Measurements from ENCODE around the gene CACNG7. TPM values are rescaled to one million over a fixed set of nuclear protein-coding genes. Genes with fewer than 3 reads are reported as not detected.
"Not testable (repeated sequence)": the region's sequence is repeated elsewhere in the genome, so short reads cannot be mapped to it uniquely, and the experiment has no call there.

Gene CACNG7
- total RNA-seq, 2 experiments from 2014 or later, result not detected

GRCh38 chr19:53915000-53915399, 5.9 kb downstream of the CACNG7 start:
- no peaks in the 10 kb centered on the region for H3K9me3 Mint-ChIP-seq
- H3K36me3 Mint-ChIP-seq (ENCODE audit: low read depth), result no peaks in the 10 kb centered on the region
- H3K27ac Mint-ChIP-seq, result no peak overlapping the region
- DNase-seq, result no peak
- H3K4me1 Mint-ChIP-seq, result no peaks in the 10 kb centered on the region
- H3K4me3 Mint-ChIP-seq, result no peak overlapping the region
- CTCF ChIA-PET, result no interaction called here
- H3K27me3 Mint-ChIP-seq, result peaks cover 21% of the 10 kb centered on the region
- POLR2A ChIA-PET, result no interaction called here

GRCh38 chr19:53916004-53916403, 6.9 kb downstream of the CACNG7 start:
- H3K9me3 Mint-ChIP-seq, result no peaks in the 10 kb centered on the region
- peaks cover 13% of the 10 kb centered on the region for H3K27me3 Mint-ChIP-seq
- H3K36me3 Mint-ChIP-seq (ENCODE audit: low read depth), result no peaks in the 10 kb centered on the region
- no peak overlapping the region for H3K27ac Mint-ChIP-seq
- POLR2A ChIA-PET, result no interaction called here
- no peak for DNase-seq
- CTCF ChIA-PET, result no interaction called here
- no peaks in the 10 kb centered on the region for H3K4me1 Mint-ChIP-seq
- H3K4me3 Mint-ChIP-seq, result no peak overlapping the region

GRCh38 chr19:53917356-53917755, 8.3 kb downstream of the CACNG7 start:
- no peak overlapping the region for H3K27ac Mint-ChIP-seq
- H3K27me3 Mint-ChIP-seq, result peaks cover 4% of the 10 kb centered on the region
- no peaks in the 10 kb centered on the region for H3K4me1 Mint-ChIP-seq
- POLR2A ChIA-PET, result no interaction called here
- no peak for DNase-seq
- H3K9me3 Mint-ChIP-seq, result no peaks in the 10 kb centered on the region
- H3K36me3 Mint-ChIP-seq (ENCODE audit: low read depth), result no peaks in the 10 kb centered on the region
- H3K4me3 Mint-ChIP-seq, result no peak overlapping the region
- CTCF ChIA-PET, result no interaction called here

GRCh38 chr19:53927739-53928138, 18.7 kb downstream of the CACNG7 start:
- no peak overlapping the region for H3K4me3 Mint-ChIP-seq
- H3K27me3 Mint-ChIP-seq, result no peaks in the 10 kb centered on the region
- H3K9me3 Mint-ChIP-seq, result peaks cover 2% of the 10 kb centered on the region
- no peaks in the 10 kb centered on the region for H3K36me3 Mint-ChIP-seq (ENCODE audit: low read depth)
- peak; percentile 61 for DNase-seq
- H3K27ac Mint-ChIP-seq, result no peak overlapping the region
- CTCF ChIA-PET, result no interaction called here
- no peaks in the 10 kb centered on the region for H3K4me1 Mint-ChIP-seq
- POLR2A ChIA-PET, result no interaction called here

- no peaks in the 10 kb centered on the region for H3K4me1 Mint-ChIP-seq
- peaks cover under 1% of the 10 kb centered on the region for H3K27me3 Mint-ChIP-seq
- CTCF ChIA-PET, result no interaction called here
Observed at GRCh38 chr19:53936029-53936428, 27.0 kb downstream of the CACNG7 start.

GRCh38 chr19:53942001-53942786, 33.1 kb downstream of the CACNG7 start:
- DNase-seq, result no peak
- CTCF ChIA-PET, result interaction anchor here (0.6 kb wide), 1 partner anchor 1790 kb away, joined by 3 read pairs; no protein-coding TSS in a partner anchor
- Mint-ChIP-seq H3K9me3 (no peaks in the 10 kb centered on the region), H3K36me3 (ENCODE audit: low read depth) (no peaks in the 10 kb centered on the region), H3K4me1 (no peaks in the 10 kb centered on the region), H3K4me3 (no peak overlapping the region), H3K27ac (no peak overlapping the region), H3K27me3 (peaks cover 27% of the 10 kb centered on the region)
- POLR2A ChIA-PET, result no interaction called here

More at GRCh38 chr19:53936029-53936428, 27.0 kb downstream of the CACNG7 start:
- Mint-ChIP-seq H3K36me3 (ENCODE audit: low read depth) (no peaks in the 10 kb centered on the region), H3K4me3 (no peak overlapping the region), H3K9me3 (no peaks in the 10 kb centered on the region), H3K27ac (no peak overlapping the region)
- POLR2A ChIA-PET, result no interaction called here
- DNase-seq, result no peak

GRCh38 chr19:53944416-53944815, 35.3 kb downstream of the CACNG7 start:
- no peaks in the 10 kb centered on the region for H3K9me3 Mint-ChIP-seq
- H3K27me3 Mint-ChIP-seq, result peaks cover 27% of the 10 kb centered on the region
- H3K27ac Mint-ChIP-seq, result no peak overlapping the region
- H3K4me3 Mint-ChIP-seq, result no peak overlapping the region
- no peaks in the 10 kb centered on the region for H3K4me1 Mint-ChIP-seq
- ChIA-PET POLR2A (no interaction called here), CTCF (no interaction called here)
- H3K36me3 Mint-ChIP-seq (ENCODE audit: low read depth), result no peaks in the 10 kb centered on the region
- no peak for DNase-seq

GRCh38 chr19:53944933-53945332, 35.9 kb downstream of the CACNG7 start:
- ChIA-PET POLR2A (no interaction called here), CTCF (interaction anchor here (0.6 kb wide), 1 partner anchor 1110 kb away, joined by 3 read pairs; no protein-coding TSS in a partner anchor)
- no peaks in the 10 kb centered on the region for H3K9me3 Mint-ChIP-seq
- H3K27me3 Mint-ChIP-seq, result peaks cover 27% of the 10 kb centered on the region
- H3K4me1 Mint-ChIP-seq, result no peaks in the 10 kb centered on the region
- H3K4me3 Mint-ChIP-seq, result no peak overlapping the region
- no peaks in the 10 kb centered on the region for H3K36me3 Mint-ChIP-seq (ENCODE audit: low read depth)
- H3K27ac Mint-ChIP-seq, result no peak overlapping the region
- DNase-seq, result no peak

GRCh38 chr19:53945441-53945840, 36.4 kb downstream of the CACNG7 start:
- ChIA-PET CTCF (interaction anchor here (0.6 kb wide), 1 partner anchor 1109 kb away, joined by 3 read pairs; no protein-coding TSS in a partner anchor), POLR2A (no interaction called here)
- Mint-ChIP-seq H3K27ac (no peak overlapping the region), H3K27me3 (peaks cover 27% of the 10 kb centered on the region), H3K36me3 (ENCODE audit: low read depth) (no peaks in the 10 kb centered on the region), H3K4me3 (no peak overlapping the region), H3K9me3 (no peaks in the 10 kb centered on the region), H3K4me1 (no peaks in the 10 kb centered on the region)
- no peak for DNase-seq

GRCh38 chr19:53945998-53946397, 36.9 kb downstream of the CACNG7 start:
- ChIA-PET POLR2A (no interaction called here), CTCF (no interaction called here)
- Mint-ChIP-seq H3K9me3 (no peaks in the 10 kb centered on the region), H3K4me3 (no peak overlapping the region), H3K4me1 (no peaks in the 10 kb centered on the region), H3K36me3 (ENCODE audit: low read depth) (no peaks in the 10 kb centered on the region), H3K27ac (no peak overlapping the region), H3K27me3 (peaks cover 27% of the 10 kb centered on the region)
- DNase-seq, result no peak

GRCh38 chr19:53947624-53948023, 38.5 kb downstream of the CACNG7 start:
- Mint-ChIP-seq H3K9me3 (no peaks in the 10 kb centered on the region), H3K27me3 (peaks cover 14% of the 10 kb centered on the region), H3K4me3 (no peak overlapping the region), H3K27ac (no peak overlapping the region), H3K36me3 (ENCODE audit: low read depth) (no peaks in the 10 kb centered on the region), H3K4me1 (no peaks in the 10 kb centered on the region)
- ChIA-PET POLR2A (no interaction called here), CTCF (interaction anchor here (0.7 kb wide), 1 partner anchor 1716 kb away, joined by 3 read pairs; no protein-coding TSS in a partner anchor)
- DNase-seq, result no peak

- H3K36me3 Mint-ChIP-seq (ENCODE audit: low read depth); H3K9me3 Mint-ChIP-seq; POLR2A ChIA-PET; H3K4me1 Mint-ChIP-seq; H3K27ac Mint-ChIP-seq; DNase-seq; H3K4me3 Mint-ChIP-seq; CTCF ChIA-PET; H3K27me3 Mint-ChIP-seq: not testable (repeated sequence)
Observed at GRCh38 chr19:53948611-53949010, 39.5 kb downstream of the CACNG7 start.

GRCh38 chr19:53951436-53951835, 42.4 kb downstream of the CACNG7 start:
- Mint-ChIP-seq H3K36me3 (ENCODE audit: low read depth) (no peaks in the 10 kb centered on the region), H3K4me1 (no peaks in the 10 kb centered on the region), H3K4me3 (no peak overlapping the region), H3K27ac (no peak overlapping the region), H3K9me3 (no peaks in the 10 kb centered on the region), H3K27me3 (no peaks in the 10 kb centered on the region)
- ChIA-PET CTCF (interaction anchor here (1.4 to 2.0 kb wide), 2 partner anchors 8 to 158 kb away, joined by 3 to 5 read pairs; no protein-coding TSS in a partner anchor), POLR2A (no interaction called here)
- no peak for DNase-seq

- Mint-ChIP-seq H3K27ac (no peak overlapping the region), H3K27me3 (peaks cover 4% of the 10 kb centered on the region)
- CTCF ChIA-PET, result interaction anchor here (1.4 kb wide), 1 partner anchor 8 kb away, joined by 3 read pairs; no protein-coding TSS in a partner anchor
Observed at GRCh38 chr19:53951947-53952346, 42.9 kb downstream of the CACNG7 start.

More at GRCh38 chr19:53951947-53952346, 42.9 kb downstream of the CACNG7 start:
- POLR2A ChIA-PET, result no interaction called here
- H3K36me3 Mint-ChIP-seq (ENCODE audit: low read depth), result no peaks in the 10 kb centered on the region
- DNase-seq, result no peak
- no peak overlapping the region for H3K4me3 Mint-ChIP-seq
- H3K9me3 Mint-ChIP-seq, result no peaks in the 10 kb centered on the region
- no peaks in the 10 kb centered on the region for H3K4me1 Mint-ChIP-seq
